ENCODE results near the gene SCUBE3. TPM values are rescaled to one million over a fixed set of nuclear protein-coding genes. Genes with fewer than 3 reads are reported as not detected.

SCUBE3 gene
- total and polyA plus RNA-seq, 2 experiments from 2014 or later: 8.7 to 10.2 TPM

DNA sequence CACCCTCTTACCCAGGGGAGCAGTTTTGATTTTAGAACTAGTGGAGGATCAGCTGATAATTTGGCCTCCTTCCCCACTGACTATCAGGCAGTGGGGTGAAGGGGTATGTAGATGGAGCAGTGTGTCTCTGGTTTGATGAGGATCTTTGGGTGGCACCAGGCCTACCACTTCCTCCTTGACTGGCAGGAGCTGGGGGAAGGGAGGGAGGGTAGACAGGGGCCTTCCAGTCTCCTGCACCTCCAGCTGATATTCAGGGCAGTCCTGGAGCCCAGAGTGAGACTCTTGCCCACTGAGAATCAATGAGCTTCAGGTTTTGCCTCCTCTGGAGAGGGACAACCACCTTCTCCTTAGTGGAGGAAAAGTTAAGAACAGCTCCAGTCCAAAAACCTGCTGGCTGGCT is 87.1 kb downstream of the SCUBE3 start:
- H3K4me3 ChIP-seq: no peak overlapping the region
- no peaks in the 10 kb centered on the region for H3K27me3 ChIP-seq
- H4K20me1 ChIP-seq (ENCODE audit: insufficient read depth, poor library complexity, severe bottlenecking): no peaks in the 10 kb centered on the region
- no peak overlapping the region for H2AFZ ChIP-seq
- TF ChIP-seq EZH2phosphoT487 (IDR thresholded peaks at IDR 0.05; ENCODE audit: low read depth, severe bottlenecking, unreplicated experiment) (no peak), EZH2 (IDR thresholded peaks at IDR 0.05; ENCODE audit: borderline replicate concordance) (no peak)
- TF ChIP-seq, protein P1, sequence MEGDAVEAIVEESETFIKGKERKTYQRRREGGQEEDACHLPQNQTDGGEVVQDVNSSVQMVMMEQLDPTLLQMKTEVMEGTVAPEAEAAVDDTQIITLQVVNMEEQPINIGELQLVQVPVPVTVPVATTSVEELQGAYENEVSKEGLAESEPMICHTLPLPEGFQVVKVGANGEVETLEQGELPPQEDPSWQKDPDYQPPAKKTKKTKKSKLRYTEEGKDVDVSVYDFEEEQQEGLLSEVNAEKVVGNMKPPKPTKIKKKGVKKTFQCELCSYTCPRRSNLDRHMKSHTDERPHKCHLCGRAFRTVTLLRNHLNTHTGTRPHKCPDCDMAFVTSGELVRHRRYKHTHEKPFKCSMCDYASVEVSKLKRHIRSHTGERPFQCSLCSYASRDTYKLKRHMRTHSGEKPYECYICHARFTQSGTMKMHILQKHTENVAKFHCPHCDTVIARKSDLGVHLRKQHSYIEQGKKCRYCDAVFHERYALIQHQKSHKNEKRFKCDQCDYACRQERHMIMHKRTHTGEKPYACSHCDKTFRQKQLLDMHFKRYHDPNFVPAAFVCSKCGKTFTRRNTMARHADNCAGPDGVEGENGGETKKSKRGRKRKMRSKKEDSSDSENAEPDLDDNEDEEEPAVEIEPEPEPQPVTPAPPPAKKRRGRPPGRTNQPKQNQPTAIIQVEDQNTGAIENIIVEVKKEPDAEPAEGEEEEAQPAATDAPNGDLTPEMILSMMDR (IDR thresholded peaks at IDR 0.05; ENCODE audit: poor library complexity): no peak
- H3K9me2 ChIP-seq (replicated peaks; ENCODE audit: insufficient read depth): no peaks in the 10 kb centered on the region
- no peaks in the 10 kb centered on the region for H3K79me2 ChIP-seq
- peaks cover 10% of the 10 kb centered on the region for H3K4me1 ChIP-seq (ENCODE audit: insufficient read depth)
- no peaks in the 10 kb centered on the region for H3K9me3 ChIP-seq (ENCODE audit: low read depth)
- no peak for DNase-seq (ENCODE audit: low spot score)
- no peak overlapping the region for H3K4me2 ChIP-seq
- no peak overlapping the region for H3K27ac ChIP-seq
- no peaks in the 10 kb centered on the region for H3K36me3 ChIP-seq (replicated peaks; ENCODE audit: insufficient read depth, low read depth)

Other genes with a start within 250 kb of the SCUBE3 start
- not detected in 2 replicates for gene TCP11, start 72.6 kb upstream of the SCUBE3 start, total RNA-seq
- not detected in 2 replicates for gene TCP11, start 72.6 kb upstream of the SCUBE3 start, polyA plus RNA-seq
- gene ZNF76, start 45.8 kb downstream of the SCUBE3 start, total RNA-seq: 11.4 and 17.0 TPM in 2 replicates
- gene ZNF76, start 45.8 kb downstream of the SCUBE3 start, polyA plus RNA-seq: 28.0 and 43.7 TPM in 2 replicates
- gene DEF6, start 83.9 kb downstream of the SCUBE3 start, total RNA-seq: 2.2 and 3.7 TPM in 2 replicates
- 3.7 and 3.8 TPM in 2 replicates for gene DEF6, start 83.9 kb downstream of the SCUBE3 start, polyA plus RNA-seq
- 7.6 and 9.1 TPM in 2 replicates for gene PPARD, start 128.6 kb downstream of the SCUBE3 start, total RNA-seq
- 17.4 and 20.4 TPM in 2 replicates for gene PPARD, start 128.6 kb downstream of the SCUBE3 start, polyA plus RNA-seq
- gene FANCE, start 238.4 kb downstream of the SCUBE3 start, total RNA-seq: 8.7 and 9.0 TPM in 2 replicates
- 3.7 and 4.1 TPM in 2 replicates for gene FANCE, start 238.4 kb downstream of the SCUBE3 start, polyA plus RNA-seq

Measured in hepatocyte (in vitro differentiated cells).